ENCODE data around the gene FGGY.
"Not testable (repeated sequence)": the region's sequence is repeated elsewhere in the genome, so short reads cannot be mapped to it uniquely, and the experiment has no call there.

The FGGY gene

GRCh38 chr1:59705466-59706302 is 408.8 kb downstream of the FGGY start:
- POLR2A ChIA-PET = no interaction called here
- CTCF ChIA-PET = interaction anchor here (0.7 to 2.6 kb wide), 5 partner anchors 29 to 1054 kb away, joined by 3 to 6 read pairs (median 3); no protein-coding TSS in a partner anchor
- TF ChIP-seq CTCF (IDR thresholded peaks at IDR 0.05; ENCODE audit: control extremely low read depth, extremely low read depth, low read depth, missing control alignments) = no peak
- no peak for DNase-seq (ENCODE audit: extremely low spot score)

GRCh38 chr1:59706303-59706599 is 409.4 kb downstream of the FGGY start:
- no peak for DNase-seq (ENCODE audit: extremely low spot score)
- ChIA-PET POLR2A (no interaction called here), CTCF (interaction anchor here (1.2 to 2.6 kb wide), 2 partner anchors 53 to 967 kb away, joined by 3 to 6 read pairs; no protein-coding TSS in a partner anchor)
- no peak for TF ChIP-seq CTCF (IDR thresholded peaks at IDR 0.05; ENCODE audit: control extremely low read depth, extremely low read depth, low read depth, missing control alignments)

DNA sequence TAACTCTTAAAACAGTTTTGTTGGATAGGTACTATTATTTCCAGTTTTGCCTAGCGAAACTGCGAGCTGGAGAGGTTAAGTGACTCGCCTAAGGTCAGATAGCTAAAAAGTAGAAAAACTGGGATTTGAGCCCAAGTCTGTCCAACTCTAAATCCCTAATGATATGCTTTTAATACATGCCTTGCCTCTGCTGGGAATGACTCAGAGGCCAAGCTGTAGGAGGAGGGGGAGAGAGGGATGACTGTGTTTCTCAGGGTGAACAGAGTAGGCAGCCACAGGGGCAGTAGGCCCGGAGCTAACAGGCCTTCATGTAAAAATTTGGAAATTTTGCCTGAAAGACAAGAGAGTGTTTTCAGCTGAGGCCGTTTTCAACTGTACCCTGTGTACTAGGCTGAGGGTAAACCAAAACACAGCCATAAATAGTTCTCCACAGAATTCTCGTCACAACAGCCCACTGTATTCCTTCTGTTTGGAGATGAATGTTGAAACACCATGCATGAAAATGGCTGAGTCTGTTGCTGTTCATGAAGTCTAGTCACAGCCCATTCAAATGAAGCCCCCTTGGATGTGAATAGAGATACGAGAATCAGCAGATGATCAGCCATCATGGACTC is 410.4 kb downstream of the FGGY start:
- TF ChIP-seq CTCF (IDR thresholded peaks at IDR 0.05; ENCODE audit: control extremely low read depth, extremely low read depth, low read depth, missing control alignments) = no peak
- ChIA-PET POLR2A (no interaction called here), CTCF (interaction anchor here (2.3 to 2.6 kb wide), 2 partner anchors 8 to 52 kb away, joined by 6 to 11 read pairs; no protein-coding TSS in a partner anchor)
- DNase-seq (ENCODE audit: extremely low spot score) = no peak

- no peak for DNase-seq (ENCODE audit: extremely low spot score)
- TF ChIP-seq CTCF (IDR thresholded peaks at IDR 0.05; ENCODE audit: control extremely low read depth, extremely low read depth, low read depth, missing control alignments) = no peak
- POLR2A ChIA-PET = no interaction called here
- CTCF ChIA-PET = no interaction called here
These were observed 412.4 kb downstream of the FGGY start for GRCh38 chr1:59709333-59709732.

DNA sequence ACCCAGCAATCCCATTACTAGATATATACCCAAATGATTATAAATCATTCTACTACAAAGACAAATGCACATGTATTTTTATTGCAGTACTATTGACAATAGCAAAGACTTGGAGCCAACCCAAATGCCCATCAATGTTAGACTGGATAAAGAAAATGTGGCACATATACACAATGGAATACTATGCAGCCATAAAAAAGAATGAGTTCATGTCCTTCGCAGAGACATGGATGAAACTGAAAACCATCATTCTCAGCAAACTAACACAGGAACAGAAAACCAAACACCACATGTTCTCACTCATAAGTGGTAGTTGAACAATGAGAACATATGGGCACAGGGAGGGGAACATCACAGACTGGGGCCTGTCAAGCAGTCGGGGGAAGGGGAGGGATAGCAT is 414.0 kb downstream of the FGGY start:
- CTCF ChIA-PET = interaction anchor here (1.0 kb wide), 1 partner anchor 11 kb away, joined by 3 read pairs; no protein-coding TSS in a partner anchor
- POLR2A ChIA-PET; DNase-seq (ENCODE audit: extremely low spot score): not testable (repeated sequence)

DNA sequence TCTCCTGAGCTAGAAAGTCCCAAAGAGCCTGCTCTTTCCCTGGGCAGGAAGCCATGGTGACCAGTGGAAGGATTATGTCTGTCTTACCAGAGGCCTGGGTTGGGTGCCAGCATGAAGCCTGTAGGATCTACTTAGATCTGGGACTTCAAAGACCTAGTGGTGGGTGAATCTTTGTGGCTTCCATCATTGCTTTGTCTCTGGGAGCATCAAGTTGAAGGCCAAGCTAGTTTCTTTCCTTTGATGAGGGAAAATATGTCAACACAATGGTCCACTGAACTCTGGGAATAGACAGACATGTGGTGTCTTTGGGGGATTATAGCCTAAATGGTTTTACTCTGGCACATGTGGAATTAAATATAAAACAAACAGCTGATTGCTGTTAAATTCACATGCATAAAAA is 417.3 kb downstream of the FGGY start:
- POLR2A ChIA-PET = no interaction called here
- CTCF ChIA-PET = interaction anchor here (1.1 to 2.3 kb wide), 3 partner anchors 15 to 975 kb away, joined by 3 to 5 read pairs (median 4); no protein-coding TSS in a partner anchor

More for the DNA sequence above, 417.3 kb downstream of the FGGY start:
- no peak for DNase-seq (ENCODE audit: extremely low spot score)
- TF ChIP-seq CTCF (IDR thresholded peaks at IDR 0.05; ENCODE audit: control extremely low read depth, extremely low read depth, low read depth, missing control alignments) = no peak
